IMR-90 (cell line): ENCODE data around the gene LDB2.

Source experiments
- BHLHE40 ChIP-seq: fragments of 150-350 bp; IDR thresholded peaks from 2 replicates; pipeline ENCODE4 v1.6.1; 2016; ENCODE audit warnings: mild to moderate bottlenecking, low read depth, low read length
- CEBPB ChIP-seq: IDR thresholded peaks from 2 replicates; pipeline ENCODE4 v1.6.1; 2012; ENCODE audit warnings: low read depth, low read length, improper control_type of control experiment
- CHD1 ChIP-seq: IDR thresholded peaks from 2 replicates; pipeline ENCODE4 v1.6.1; 2012; ENCODE audit warnings: low read depth, low read length, improper control_type of control experiment
- CTCF ChIP-seq: conservative IDR thresholded peaks from 2 replicates; pipeline ENCODE4 v1.5.1; 2012; ENCODE audit warnings: mild to moderate bottlenecking, low read depth, low read length, improper control_type of control experiment
- MAFK ChIP-seq: IDR thresholded peaks from 2 replicates; pipeline ENCODE4 v1.6.1; 2012; ENCODE audit warnings: low read depth, low read length, improper control_type of control experiment
- MAZ ChIP-seq: IDR thresholded peaks from 2 replicates; pipeline ENCODE4 v1.6.1; 2012; ENCODE audit warnings: low read depth, mild to moderate bottlenecking, low read length, improper control_type of control experiment, moderate library complexity, borderline replicate concordance
- NFE2L2 ChIP-seq: fragments of 150-350 bp; IDR thresholded peaks from 2 replicates; pipeline ENCODE4 v1.6.1; 2016; ENCODE audit warnings: low read depth, mild to moderate bottlenecking, low read length
- POLR2A ChIP-seq: IDR thresholded peaks from 2 replicates; pipeline ENCODE4 v1.6.1; 2012; ENCODE audit warnings: mild to moderate bottlenecking, low read depth, low read length
- RAD21 ChIP-seq: IDR thresholded peaks from 2 replicates; pipeline ENCODE4 v1.6.1; 2012; ENCODE audit warnings: low read length, improper control_type of control experiment
- RCOR1 ChIP-seq: IDR thresholded peaks from 2 replicates; pipeline ENCODE4 v1.6.1; 2012; ENCODE audit warnings: mild to moderate bottlenecking, low read length, improper control_type of control experiment; ENCODE audit not compliant: insufficient replicate concordance
- RFX5 ChIP-seq: IDR thresholded peaks from 2 replicates; pipeline ENCODE4 v1.8.0; 2012; ENCODE audit warnings: low read depth, mild to moderate bottlenecking, low read length, moderate library complexity

GRCh38 chr4:16467061-16467460, 431.4 kb downstream of the LDB2 start:
- TF ChIP-seq MAZ, result no peak
- TF ChIP-seq CTCF, result no peak
- no peak for TF ChIP-seq POLR2A
- no peak for TF ChIP-seq CEBPB
- no peak for TF ChIP-seq RCOR1
- no peak for TF ChIP-seq RFX5
- TF ChIP-seq RAD21, result no peak
- no peak for TF ChIP-seq NFE2L2
- no peak for TF ChIP-seq MAFK
- TF ChIP-seq BHLHE40, result no peak
- no peak for TF ChIP-seq CHD1
